ENCODE data around the gene SCOC.

GRCh38 chr4:140363558-140363957, 9.9 kb upstream of the SCOC start:
- TF ChIP-seq CTCF (IDR thresholded peaks at IDR 0.05; ENCODE audit: extremely low read depth in 1 of 2, insufficient read depth in 1 of 2, low read depth in 1 of 2, low read length in 2 of 2) (no peak), POLR2A (IDR thresholded peaks at IDR 0.05; ENCODE audit: low read depth, low read length) (no peak), POLR2AphosphoS5 (IDR thresholded peaks at IDR 0.05; ENCODE audit: insufficient read depth, low read depth, low read length) (no peak), MYC (IDR thresholded peaks at IDR 0.05; ENCODE audit: low read depth, low read length) (no peak), JUN (IDR thresholded peaks at IDR 0.05; ENCODE audit: borderline replicate concordance, insufficient read depth, insufficient read length, low read depth) (no peak), EZH2 (IDR thresholded peaks at IDR 0.05; ENCODE audit: borderline replicate concordance, low read depth, low read length, severe bottlenecking) (no peak), GATA2 (IDR thresholded peaks at IDR 0.05; ENCODE audit: insufficient read depth, insufficient read length, low read depth, low read length) (no peak), FOS (IDR thresholded peaks at IDR 0.05; ENCODE audit: borderline replicate concordance, insufficient read depth, low read length) (no peak)

Data from endothelial cell of umbilical vein (primary cell).